Superior temporal gyrus (tissue), 1 donor: ENCODE measurements around the gene SINHCAF.
A peak's percentile ranks its signal among the peaks of the same experiment; 100 is the strongest.
"Not testable (repeated sequence)": the region's sequence is repeated elsewhere in the genome, so short reads cannot be mapped to it uniquely, and the experiment has no call there.

Source experiments
- DNase-seq: peaks from one replicate; pipeline ENCODE4 v3.0.0-alpha.2; 2016; ENCODE audit errors: extremely low spot score

The SINHCAF gene

GRCh38 chr12:31265722-31266121 lies 60.2 kb downstream of the SINHCAF start:
- no peak for DNase-seq

- no peak for DNase-seq
Measured at GRCh38 chr12:31263661-31264060, 62.3 kb downstream of the SINHCAF start.

- DNase-seq: no peak
Measured at GRCh38 chr12:31261744-31262143, 64.2 kb downstream of the SINHCAF start.

GRCh38 chr12:31260840-31261239 lies 65.1 kb downstream of the SINHCAF start:
- no peak for DNase-seq

- no peak for DNase-seq
Measured at GRCh38 chr12:31259136-31259886, 66.6 kb downstream of the SINHCAF start.

- DNase-seq: no peak
Measured at GRCh38 chr12:31257784-31258183, 68.2 kb downstream of the SINHCAF start.

GRCh38 chr12:31251707-31252611 lies 74.0 kb downstream of the SINHCAF start:
- peak; percentile 14 for DNase-seq

- DNase-seq: no peak
Measured at GRCh38 chr12:31250179-31250578, 75.8 kb downstream of the SINHCAF start.

- no peak for DNase-seq
Measured at GRCh38 chr12:31249356-31249755, 76.6 kb downstream of the SINHCAF start.

GRCh38 chr12:31248815-31249214 lies 77.1 kb downstream of the SINHCAF start:
- DNase-seq: no peak

- no peak for DNase-seq
Measured at GRCh38 chr12:31248337-31248736, 77.6 kb downstream of the SINHCAF start.

- DNase-seq: no peak
Measured at GRCh38 chr12:31246470-31246850, 79.5 kb downstream of the SINHCAF start.

- no peak for DNase-seq
Measured at GRCh38 chr12:31245822-31246469, 80.0 kb downstream of the SINHCAF start.

GRCh38 chr12:31242418-31242817 lies 83.5 kb downstream of the SINHCAF start:
- DNase-seq: not testable (repeated sequence)

GRCh38 chr12:31238764-31239387 lies 87.1 kb downstream of the SINHCAF start:
- peak; percentile 83 for DNase-seq

GRCh38 chr12:31238333-31238732 lies 87.6 kb downstream of the SINHCAF start:
- not testable (repeated sequence) for DNase-seq

GRCh38 chr12:31236998-31237637 lies 88.8 kb downstream of the SINHCAF start:
- no peak for DNase-seq

GRCh38 chr12:31235868-31236395 lies 90.0 kb downstream of the SINHCAF start:
- no peak for DNase-seq

- DNase-seq: peak; percentile 42
Measured at GRCh38 chr12:31234955-31235867, 90.7 kb downstream of the SINHCAF start.
